Body of pancreas (tissue), 4 donors: ENCODE results near the gene FHOD3. TPM values are rescaled to one million over a fixed set of nuclear protein-coding genes. Genes with fewer than 3 reads are reported as not detected.

Experiments
- ATAC-seq: fragments of 150-250 bp; one replicate; pipeline ENCODE4 v1.9.1; 2016
- DNase-seq, 4 donors: peaks; one replicate each; pipeline ENCODE4 v3.0.0-alpha.2; 2019
- H3K27ac ChIP-seq, 4 donors: fragments of 200-600 bp; sonication (generic); 1 replicate in 3 of 4; 2 replicates in 1 of 4; pipeline versions ENCODE4 v1.5.1 to v1.6.1; 2016 to 2019; ENCODE audit warnings: mild to moderate bottlenecking in 1 of 4, mixed read lengths in 1 of 4, moderate library complexity in 1 of 4
- H3K27me3 ChIP-seq, 2 donors: fragments of 200-600 bp; sonication (generic); one replicate each; pipeline ENCODE4 v1.6.0; 2016; ENCODE audit warnings: mild to moderate bottlenecking in 1 of 2
- H3K36me3 ChIP-seq, 2 donors: fragments of 200-600 bp; sonication (generic); replicated peaks in 1 of 2; 2 replicates each; pipeline ENCODE4 v1.5.1; 2016; ENCODE audit warnings: low read depth in 2 of 2; ENCODE audit not compliant: insufficient read depth in 1 of 2
- H3K4me1 ChIP-seq: fragments of 200-600 bp; sonication (generic); one replicate; pipeline ENCODE4 v1.6.0; 2016
- H3K4me3 ChIP-seq, 2 donors: fragments of 200-600 bp; sonication (generic); 1 replicate in 1 of 2; 2 replicates in 1 of 2; pipeline ENCODE4 v1.5.1; 2016 to 2019
- H3K9me3 ChIP-seq, 3 donors: fragments of 200-600 bp; sonication (generic); 1 replicate in 2 of 3; 2 replicates in 1 of 3; pipeline ENCODE4 v1.5.1; 2016
- CTCF ChIP-seq, 7 experiments: fragments of 450-650 bp in 4 of 7; fragments of 200-600 bp in 3 of 7; sonication (generic) in 3 of 7; IDR thresholded peaks; one replicate each; pipeline ENCODE4 v1.5.1; 2016 to 2019; ENCODE audit warnings: antibody characterized with exemption in 7 of 7
- POLR2A ChIP-seq, 3 donors: fragments of 450-650 bp; IDR thresholded peaks; one replicate each; pipeline ENCODE4 v1.6.1; 2016; ENCODE audit warnings: antibody characterized with exemption in 3 of 3, mild to moderate bottlenecking in 2 of 3
- WGBS, 2 donors: methylation state at CpG; one replicate each; pipeline ENCODE4 v1.1.5; 2017; 5-methylcytosine and 5-hydroxymethylcytosine counted together
- intact Hi-C: fragments of 100-400 bp; cut with DNase I; formaldehyde crosslinking; loops from one replicate; pipeline ENCODE4 v1.15.1; 2023
- total RNA-seq, 2 donors: library from RNA; depleted of rRNA; stranded (reverse); fragments of >200 nt; gene quantifications; one replicate each; pipeline ENCODE4 v1.1.0, GENCODE V29; 2016

Gene FHOD3
- total RNA-seq, 2 donors from 2014 or later, result 0.52 to 2.0 TPM

- Histone ChIP-seq H3K4me3 (no peak overlapping the region), H3K4me1 (no peaks in the 10 kb centered on the region), H3K9me3 (no peaks in the 10 kb centered on the region), H3K27me3 (no peaks in the 10 kb centered on the region), H3K36me3 (no peaks in the 10 kb centered on the region), H3K27ac (no peak overlapping the region)
- TF ChIP-seq CTCF (IDR thresholded peaks at IDR 0.05) (no peak), POLR2A (IDR thresholded peaks at IDR 0.05) (no peak)
- ATAC-seq, result no peak
- WGBS, 2 donors, result 72 to 77% methylated on average over 6 to 8 of the region's 8 CpGs
- DNase-seq, result no peak
- intact Hi-C loops, result no loop called here
Observed at GRCh38 chr18:36706134-36706881, 408.8 kb downstream of the FHOD3 start.

GRCh38 chr18:36708366-36708765 is 410.9 kb downstream of the FHOD3 start:
- Histone ChIP-seq H3K27me3 (no peaks in the 10 kb centered on the region), H3K36me3 (no peaks in the 10 kb centered on the region), H3K9me3 (no peaks in the 10 kb centered on the region), H3K4me1 (no peaks in the 10 kb centered on the region), H3K27ac (no peak overlapping the region), H3K4me3 (no peak overlapping the region)
- WGBS, 2 donors, result 69 to 76% methylated on average over 4 of the region's 4 CpGs
- no peak for ATAC-seq
- DNase-seq, result no peak
- TF ChIP-seq POLR2A (IDR thresholded peaks at IDR 0.05) (no peak), CTCF (IDR thresholded peaks at IDR 0.05) (no peak)
- intact Hi-C loops, result no loop called here

GRCh38 chr18:36709315-36709714 is 411.8 kb downstream of the FHOD3 start:
- Histone ChIP-seq H3K4me1 (no peaks in the 10 kb centered on the region), H3K9me3 (no peaks in the 10 kb centered on the region), H3K27me3 (no peaks in the 10 kb centered on the region), H3K27ac (no peak overlapping the region), H3K36me3 (no peaks in the 10 kb centered on the region), H3K4me3 (no peak overlapping the region)
- no peak for ATAC-seq
- TF ChIP-seq CTCF (IDR thresholded peaks at IDR 0.05) (no peak), POLR2A (IDR thresholded peaks at IDR 0.05) (no peak)
- no peak for DNase-seq
- WGBS, 2 donors, result 87 to 91% methylated on average over 5 to 6 of the region's 6 CpGs
- intact Hi-C loops, result no loop called here

GRCh38 chr18:36711014-36711725 is 413.7 kb downstream of the FHOD3 start:
- Histone ChIP-seq H3K4me3 (no peak overlapping the region), H3K27ac (no peak overlapping the region), H3K9me3 (no peaks in the 10 kb centered on the region), H3K36me3 (no peaks in the 10 kb centered on the region), H3K27me3 (no peaks in the 10 kb centered on the region), H3K4me1 (no peaks in the 10 kb centered on the region)
- intact Hi-C loops, result no loop called here
- no peak for TF ChIP-seq POLR2A (IDR thresholded peaks at IDR 0.05)
- no peak for TF ChIP-seq CTCF (IDR thresholded peaks at IDR 0.05)
- WGBS, 2 donors, result 68 to 70% methylated on average over 6 of the region's 6 CpGs
- no peak for DNase-seq
- no peak for ATAC-seq
